ENCODE data around the gene C7orf33.
"Not testable (repeated sequence)": the region's sequence is repeated elsewhere in the genome, so short reads cannot be mapped to it uniquely, and the experiment has no call there.

Gene C7orf33

GRCh38 chr7:148581624-148582023 lies 8.9 kb upstream of the C7orf33 start:
- DNase-seq = no peak

GRCh38 chr7:148584154-148584827 lies 6.3 kb upstream of the C7orf33 start:
- no peak for DNase-seq

- DNase-seq = no peak
Measured at GRCh38 chr7:148585399-148585798, 5.2 kb upstream of the C7orf33 start.

DNA sequence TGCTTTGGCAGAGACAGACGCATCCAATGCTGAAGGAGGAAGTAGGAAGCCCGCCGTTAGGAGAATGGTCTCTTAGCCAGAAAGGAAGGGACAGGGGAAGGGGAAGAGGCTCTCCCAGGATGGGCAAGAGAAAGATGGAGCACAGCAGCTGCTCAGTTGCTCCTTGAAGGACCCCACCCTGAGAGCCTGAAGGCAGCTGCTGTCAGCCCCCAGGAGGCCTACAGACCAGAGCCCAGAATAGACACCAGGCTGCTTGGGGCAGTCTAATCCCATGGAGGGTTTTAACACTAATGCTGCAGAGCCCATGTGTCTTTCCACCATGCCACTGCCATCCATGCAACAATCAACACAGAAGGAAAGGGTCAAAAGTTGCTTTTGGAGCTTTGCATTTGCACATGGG lies 3.5 kb upstream of the C7orf33 start:
- no peak for DNase-seq

DNA sequence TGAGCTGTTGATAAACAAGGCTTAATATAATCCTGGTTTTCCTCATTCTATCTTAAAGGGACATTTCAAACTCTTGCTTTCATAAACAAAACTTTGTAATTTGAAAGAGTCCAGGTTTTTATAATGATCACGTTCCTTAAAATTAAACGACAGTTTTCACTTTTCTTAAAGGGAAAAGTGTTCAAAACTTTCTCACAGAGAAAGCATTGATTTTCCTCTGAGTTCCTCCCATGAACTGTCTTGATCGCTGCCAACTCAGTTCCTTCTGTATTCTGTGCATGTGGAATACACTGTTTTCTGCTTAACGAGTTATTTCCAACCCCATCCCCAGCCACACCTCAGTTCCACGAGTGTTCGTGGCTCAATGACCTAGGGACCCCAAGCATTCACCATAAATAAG lies 2.4 kb upstream of the C7orf33 start:
- DNase-seq = no peak

GRCh38 chr7:148588670-148589131 lies 1.9 kb upstream of the C7orf33 start:
- no peak for DNase-seq

- no peak for DNase-seq
Measured at GRCh38 chr7:148589640-148590039, 926 bp upstream of the C7orf33 start.

- DNase-seq = not testable (repeated sequence)
Measured at GRCh38 chr7:148596354-148596753, 5.8 kb downstream of the C7orf33 start.

DNA sequence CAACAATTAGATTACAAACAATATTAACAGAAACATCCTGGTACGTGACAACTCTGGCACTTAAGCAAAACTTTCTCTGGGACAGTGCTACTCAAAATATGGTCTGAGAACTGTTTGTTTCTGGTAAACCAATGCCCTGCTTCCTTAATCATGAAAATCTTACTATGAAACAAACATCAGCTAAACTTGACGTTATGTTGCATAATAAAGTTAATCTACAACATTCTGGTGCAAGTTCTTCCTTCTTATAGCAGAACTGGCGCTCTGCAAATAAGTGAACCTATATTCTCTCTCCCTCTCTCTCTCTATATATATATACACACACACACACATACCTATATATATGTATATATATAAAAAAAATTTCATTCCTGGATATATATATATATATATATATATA lies 7.8 kb downstream of the C7orf33 start:
- no peak for DNase-seq

GRCh38 chr7:148605350-148605749 lies 14.8 kb downstream of the C7orf33 start:
- no peak for DNase-seq

DNA sequence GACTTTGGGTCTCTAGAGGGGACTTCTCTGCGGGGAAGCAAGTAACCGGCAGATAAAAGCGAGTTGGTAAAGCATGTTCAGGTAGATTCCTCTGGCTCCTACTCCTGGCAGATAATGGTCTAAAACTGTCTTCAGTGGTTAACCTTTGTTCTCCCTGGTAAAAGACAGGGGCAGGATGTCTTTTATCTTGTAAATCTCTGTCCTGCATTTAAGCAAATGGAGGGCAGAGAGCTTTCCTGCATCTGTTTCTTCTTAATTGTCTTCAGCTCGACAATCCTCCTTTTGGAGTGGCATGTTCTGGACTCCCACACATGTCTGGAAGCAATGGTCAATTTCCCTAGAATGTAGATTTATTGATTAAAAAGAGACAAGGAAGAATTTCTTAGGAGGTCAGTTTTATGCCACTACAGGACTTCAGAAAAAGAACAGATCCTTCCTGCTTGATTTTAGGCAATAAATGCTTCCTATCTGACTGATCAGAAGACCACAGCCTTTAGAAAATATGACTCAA lies 16.6 kb downstream of the C7orf33 start:
- DNase-seq = no peak

- DNase-seq = no peak
Measured at GRCh38 chr7:148609045-148609725, 18.6 kb downstream of the C7orf33 start.

DNA sequence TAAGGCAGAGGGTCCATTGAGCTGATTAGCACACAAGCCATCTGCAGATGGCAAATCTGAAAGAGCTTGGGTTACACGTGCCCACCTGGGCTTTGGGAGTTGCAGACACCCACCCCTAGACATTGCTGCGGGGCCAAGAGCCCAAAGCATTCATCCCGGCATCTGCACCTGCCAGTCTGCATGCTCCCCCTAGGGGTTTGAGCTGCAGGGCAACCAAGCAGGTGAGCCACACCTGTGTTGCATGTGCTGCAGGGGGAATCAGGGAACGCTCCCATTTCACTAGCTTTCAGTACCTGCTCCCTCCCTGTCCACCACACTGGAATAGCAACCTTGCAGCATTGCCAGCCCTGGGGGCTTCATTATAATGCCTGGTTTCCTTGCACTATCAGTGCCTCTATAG lies 21.1 kb downstream of the C7orf33 start:
- DNase-seq = no peak

DNA sequence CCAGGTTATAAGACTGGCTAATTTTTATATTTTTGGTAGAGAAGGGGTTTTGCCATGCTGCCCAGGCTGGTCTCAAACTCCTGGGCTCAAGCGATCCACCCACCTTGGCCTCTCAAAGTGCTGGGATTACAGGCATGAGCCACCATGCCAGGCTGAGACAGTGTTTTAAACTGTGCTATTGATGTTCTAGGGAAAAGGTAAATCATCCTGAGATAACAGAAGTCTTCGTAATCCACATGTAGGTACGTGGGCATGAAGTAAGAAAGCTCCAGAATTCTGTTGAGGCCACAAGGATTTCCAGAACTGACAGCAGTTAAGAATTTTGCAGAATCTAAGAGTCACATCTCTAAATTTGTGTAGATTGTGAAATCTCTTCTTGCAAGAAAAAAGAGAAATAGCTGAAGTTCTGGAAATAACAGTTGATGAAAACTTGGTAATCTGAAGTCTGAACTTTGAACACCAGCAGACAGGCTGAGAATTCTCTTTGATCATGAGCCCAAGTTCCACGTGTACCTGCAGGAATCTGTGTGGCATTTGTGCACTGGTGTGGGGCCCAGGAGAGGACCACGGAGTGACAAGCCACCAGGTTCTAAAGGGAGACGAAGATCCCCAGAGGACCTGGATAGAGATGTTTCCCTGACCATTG lies 24.6 kb downstream of the C7orf33 start:
- no peak for DNase-seq

DNA sequence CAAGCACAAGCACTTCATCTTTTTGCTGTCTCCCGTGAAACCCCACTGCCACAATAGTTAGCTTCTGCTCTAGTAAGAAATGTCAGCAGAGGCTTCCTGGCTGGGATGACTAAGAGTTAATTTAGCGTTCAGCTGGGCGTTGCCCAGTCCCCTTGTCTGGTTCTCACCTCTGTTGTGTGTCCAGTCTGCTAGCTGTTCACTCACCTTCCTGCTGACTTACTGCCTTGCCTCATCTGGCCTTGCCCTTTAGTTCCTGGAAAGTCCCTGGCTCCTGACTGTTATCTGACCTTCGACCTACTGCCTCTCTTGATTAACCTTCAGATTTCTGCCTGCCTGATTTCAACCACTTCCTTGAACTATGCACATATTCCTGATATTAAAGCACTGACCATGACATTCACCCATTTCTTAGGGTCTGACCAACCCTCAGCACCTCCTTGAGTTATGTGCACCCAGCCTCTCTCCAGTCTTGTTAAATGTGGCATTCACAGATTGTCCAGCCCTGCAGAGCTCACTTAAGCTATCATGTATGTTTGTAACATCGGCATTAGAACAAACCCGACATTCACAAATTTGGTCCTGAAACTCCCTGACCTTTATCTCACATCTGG lies 30.3 kb downstream of the C7orf33 start:
- DNase-seq = no peak

- DNase-seq = no peak
Measured at GRCh38 chr7:148621563-148621962, 31.0 kb downstream of the C7orf33 start.

DNA sequence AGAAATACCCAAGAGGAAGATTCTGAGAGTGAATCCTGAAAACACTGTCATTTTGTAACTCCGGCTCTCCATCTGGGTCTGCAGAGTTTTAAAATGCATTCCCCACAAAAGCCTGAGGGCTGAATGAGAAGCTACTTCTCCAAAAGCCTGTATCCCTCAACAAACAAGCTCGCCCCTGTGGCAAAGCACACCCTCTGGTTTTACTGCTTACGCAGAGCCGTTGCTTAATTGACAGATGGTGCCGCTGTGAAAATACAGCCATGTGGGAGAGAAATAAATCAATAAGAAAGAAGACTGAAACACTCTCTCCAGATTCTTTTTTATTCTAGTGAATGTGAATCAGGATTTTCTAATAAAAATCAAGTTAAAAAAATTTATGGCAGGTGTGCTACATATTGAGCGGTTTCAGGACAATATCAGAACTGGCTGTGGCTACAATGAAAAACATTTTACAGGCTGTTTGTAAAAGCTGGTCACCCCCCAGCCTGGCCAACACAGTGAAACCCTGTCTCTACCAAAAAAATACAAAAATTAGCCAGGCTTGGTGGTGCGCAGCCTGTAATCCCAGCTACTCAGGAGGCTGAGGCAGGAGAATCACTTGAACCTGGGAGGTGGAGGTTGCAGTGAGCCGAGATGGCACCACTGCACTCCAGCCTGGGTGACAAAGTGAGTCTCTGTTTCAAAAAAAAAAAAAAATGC lies 32.5 kb downstream of the C7orf33 start:
- no peak for DNase-seq

DNA sequence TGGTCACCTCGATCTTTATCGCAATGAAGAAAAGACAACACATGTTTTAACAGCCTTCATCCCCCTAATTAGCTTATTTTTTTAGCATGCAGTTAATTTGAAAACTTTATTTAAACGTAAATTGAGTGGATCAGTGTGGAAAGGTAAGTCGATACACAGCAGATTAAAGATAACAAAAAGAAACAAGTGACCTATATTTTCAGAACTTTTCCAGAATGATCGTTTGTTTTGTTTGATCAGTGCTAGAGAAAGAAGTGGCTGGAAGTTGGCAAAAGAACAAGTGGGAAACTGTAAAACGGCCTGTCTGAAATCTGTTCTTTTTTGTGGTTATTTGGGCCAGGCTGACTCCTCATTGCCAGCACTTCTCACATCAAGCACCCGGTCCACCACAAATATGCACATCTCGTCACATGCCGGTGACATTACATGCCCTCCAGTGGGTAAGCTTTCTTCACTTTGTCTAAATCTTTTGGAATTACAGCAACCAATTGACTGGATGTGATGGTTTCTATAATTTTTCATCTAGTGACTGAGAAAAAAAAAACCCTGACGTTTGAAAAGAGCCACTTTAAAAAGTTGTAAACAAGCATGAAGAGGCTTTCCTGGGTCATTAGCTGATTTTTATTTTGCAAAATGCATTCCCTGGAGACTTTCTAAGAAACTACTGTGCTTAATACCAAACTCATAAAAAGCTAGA lies 33.2 kb downstream of the C7orf33 start:
- no peak for DNase-seq

DNA sequence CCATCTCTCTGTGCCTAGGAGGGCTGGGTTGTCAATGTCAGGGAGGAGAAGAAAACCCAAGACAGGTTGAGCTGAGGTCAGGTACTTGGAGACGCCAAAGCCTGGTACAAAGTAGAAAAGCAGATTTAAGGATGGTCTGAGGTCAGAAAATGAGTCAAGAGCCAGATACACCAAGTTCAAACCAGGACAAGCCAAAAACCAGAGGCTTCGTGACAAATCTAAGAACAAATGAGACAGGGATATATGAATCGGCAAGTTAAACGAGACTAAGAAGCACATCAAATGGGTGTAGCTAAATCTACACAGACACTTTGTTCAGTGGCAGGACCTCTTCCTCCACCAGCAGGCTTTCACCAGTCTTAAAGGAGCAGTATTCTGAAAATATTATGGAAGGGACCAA lies 34.2 kb downstream of the C7orf33 start:
- no peak for DNase-seq

DNA sequence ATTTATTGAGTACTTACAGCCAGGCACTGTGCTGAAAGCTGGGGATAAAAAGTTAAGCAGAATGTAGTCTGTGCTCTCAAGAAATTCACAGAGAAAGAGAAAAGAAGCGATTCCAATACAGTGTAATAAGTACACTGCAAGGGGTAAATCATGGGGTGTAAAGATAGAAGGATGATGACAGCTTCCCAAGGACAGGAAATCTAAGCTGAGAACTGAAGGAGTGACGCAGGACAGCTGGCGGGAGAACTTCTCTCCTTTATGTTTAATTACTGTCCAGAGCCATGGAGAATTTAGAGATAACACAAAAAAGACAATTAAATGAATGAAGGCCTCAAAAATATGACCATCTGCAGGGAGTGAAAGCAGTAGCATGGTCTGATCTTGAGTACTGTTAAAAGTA lies 34.8 kb downstream of the C7orf33 start:
- no peak for DNase-seq

DNA sequence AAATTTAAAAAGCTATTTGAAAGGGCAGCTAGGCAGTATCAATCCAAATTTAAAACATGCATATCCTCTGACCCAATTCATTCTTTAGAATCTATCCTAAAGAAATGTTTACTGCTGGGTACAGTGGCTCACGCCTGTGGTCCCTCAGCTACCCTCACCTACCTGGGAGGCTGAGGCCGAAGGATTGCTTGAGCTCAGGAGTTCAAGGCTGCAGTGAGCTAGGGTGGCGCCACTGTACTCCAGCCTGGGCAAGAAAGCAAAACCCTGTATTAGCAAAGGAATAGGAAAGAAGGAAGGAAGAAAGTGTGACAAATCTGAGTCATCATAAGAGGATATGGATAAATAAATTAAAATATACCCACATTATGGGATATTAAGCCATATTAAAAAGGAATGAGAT lies 36.3 kb downstream of the C7orf33 start:
- DNase-seq = no peak

DNA sequence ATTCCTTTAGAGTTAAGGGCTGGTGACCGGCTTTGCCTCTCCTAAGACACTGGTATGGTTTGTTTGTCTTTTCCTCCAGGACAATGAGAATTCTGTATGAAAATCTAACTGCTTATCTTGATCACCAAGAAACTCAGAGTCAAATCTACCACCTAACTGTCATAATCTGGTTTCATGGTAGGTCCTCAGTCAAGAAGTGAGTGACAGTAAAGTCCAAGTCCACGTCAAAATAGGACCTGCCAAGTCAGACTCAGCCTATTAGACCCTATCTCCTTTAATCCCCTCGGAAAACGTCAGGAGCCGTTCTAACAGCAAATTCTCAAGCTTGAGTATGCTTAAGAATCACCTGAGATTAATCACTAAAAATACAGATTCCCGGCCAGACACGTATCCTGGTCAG lies 37.4 kb downstream of the C7orf33 start:
- DNase-seq = no peak
